GM12878 (cell line): ENCODE results near the gene FER1L5. TPM values are rescaled to one million over a fixed set of nuclear protein-coding genes. Genes with fewer than 3 reads are reported as not detected.

Experiments
- CBX3 ChIP-seq: fragments of 200-600 bp; sonication (generic); IDR thresholded peaks from 2 replicates; pipeline ENCODE4 v1.6.1; 2016; ENCODE audit warnings: low read depth, borderline replicate concordance
- CBX5 ChIP-seq: sonication (generic); IDR thresholded peaks from 2 replicates; pipeline ENCODE4 v1.6.1; 2016; ENCODE audit warnings: low read depth, moderate library complexity, mild to moderate bottlenecking, inconsistent platforms
- CHD1 ChIP-seq: IDR thresholded peaks from 2 replicates; pipeline ENCODE4 v1.6.1; 2012; ENCODE audit warnings: low read depth, low read length, improper control_type of control experiment
- FOXK2 ChIP-seq: fragments of 450-650 bp; IDR thresholded peaks from 2 replicates; pipeline ENCODE4 v1.6.1; 2017; ENCODE audit warnings: mild to moderate bottlenecking, moderate library complexity
- HDGF ChIP-seq: fragments of 450-650 bp; IDR thresholded peaks from 2 replicates; pipeline ENCODE4 v1.6.1; 2016; ENCODE audit warnings: antibody characterized with exemption
- IRF4 ChIP-seq: IDR thresholded peaks from 2 replicates; pipeline ENCODE4 v1.6.1; 2011; ENCODE audit warnings: low read depth, low read length
- KDM1A ChIP-seq: fragments of 200-600 bp; sonication (generic); IDR thresholded peaks from 2 replicates; pipeline ENCODE4 v1.6.1; 2016; ENCODE audit warnings: borderline replicate concordance
- MEF2A ChIP-seq: IDR thresholded peaks from 2 replicates; pipeline ENCODE4 v1.6.1; 2011; ENCODE audit warnings: low read depth, mild to moderate bottlenecking, low read length, moderate library complexity; ENCODE audit not compliant: insufficient read depth
- MTA2 ChIP-seq: fragments of 450-650 bp; IDR thresholded peaks from 2 replicates; pipeline ENCODE4 v1.6.1; 2016; ENCODE audit warnings: low read depth, mild to moderate bottlenecking, moderate library complexity
- MTA3 ChIP-seq: IDR thresholded peaks from 2 replicates; pipeline ENCODE4 v1.6.1; 2012; ENCODE audit warnings: low read length, inconsistent platforms, borderline replicate concordance
- NFXL1 ChIP-seq: fragments of 450-650 bp; IDR thresholded peaks from 2 replicates; pipeline ENCODE4 v1.6.1; 2017; ENCODE audit warnings: antibody characterized with exemption, mild to moderate bottlenecking, borderline replicate concordance
- POLR2AphosphoS5 ChIP-seq: IDR thresholded peaks from 2 replicates; pipeline ENCODE4 v1.6.1; 2011; ENCODE audit warnings: mild to moderate bottlenecking, low read length, inconsistent platforms
- POU2F2 ChIP-seq: IDR thresholded peaks from 3 replicates; pipeline ENCODE4 v1.6.1; 2011; ENCODE audit warnings: low read depth, mild to moderate bottlenecking, low read length, borderline replicate concordance
- RB1 ChIP-seq: fragments of 450-650 bp; formaldehyde crosslinking; IDR thresholded peaks from 2 replicates; pipeline ENCODE4 v1.6.1; 2017; ENCODE audit warnings: mild to moderate bottlenecking, borderline replicate concordance
- SMARCA5 ChIP-seq: fragments of 450-650 bp; IDR thresholded peaks from 2 replicates; pipeline ENCODE4 v1.6.1; 2017; ENCODE audit warnings: mild to moderate bottlenecking
- SRF ChIP-seq, 2 experiments: IDR thresholded peaks; 2 replicates each; pipeline ENCODE4 v1.6.1; 2011; ENCODE audit warnings: low read depth in 2 of 2, low read length in 2 of 2, mild to moderate bottlenecking in 1 of 2, moderate library complexity in 1 of 2
- STAT1 ChIP-seq: fragments of 450-650 bp; conservative IDR thresholded peaks from 2 replicates; pipeline ENCODE4 v1.6.1; 2014; ENCODE audit warnings: antibody characterized with exemption, mild to moderate bottlenecking
- SUZ12 ChIP-seq: fragments of 200-600 bp; sonication (generic); IDR thresholded peaks from one replicate; pipeline ENCODE4 v1.6.1; 2018; ENCODE audit warnings: antibody characterized with exemption, mild to moderate bottlenecking; ENCODE audit not compliant: unreplicated experiment
- TBL1XR1 ChIP-seq: IDR thresholded peaks from 2 replicates; pipeline ENCODE4 v1.6.1; 2012; ENCODE audit warnings: low read depth, low read length, improper control_type of control experiment
- TCF3 ChIP-seq: IDR thresholded peaks from 2 replicates; pipeline ENCODE4 v1.6.1; 2012; ENCODE audit warnings: low read depth, mild to moderate bottlenecking, low read length, borderline replicate concordance; ENCODE audit not compliant: insufficient read depth
- ZNF207 ChIP-seq: fragments of 450-650 bp; IDR thresholded peaks from 2 replicates; pipeline ENCODE4 v1.6.1; 2014; ENCODE audit warnings: antibody characterized with exemption, mild to moderate bottlenecking, borderline replicate concordance
- ZNF217 ChIP-seq: fragments of 450-650 bp; IDR thresholded peaks from 2 replicates; pipeline ENCODE4 v1.6.1; 2017; ENCODE audit warnings: antibody characterized with exemption, mild to moderate bottlenecking
- ZNF24 ChIP-seq: fragments of 450-650 bp; IDR thresholded peaks from 2 replicates; pipeline ENCODE4 v1.6.1; 2017; ENCODE audit warnings: antibody characterized with exemption, mild to moderate bottlenecking
- ZZZ3 ChIP-seq: IDR thresholded peaks from 2 replicates; pipeline ENCODE4 v1.6.1; 2011; ENCODE audit warnings: low read depth; ENCODE audit not compliant: control insufficient read depth, insufficient read length
- polyA plus RNA-seq, 11 experiments: library from polyadenylated mRNA; depleted of rRNA in 4 of 11; unstranded in 6 of 11; stranded (reverse) in 5 of 11; fragments of >200 nt; fragmentation: Nextera tagmentation in 4 of 11; fragmentation: Illumina TruSeq in 1 of 11; extraction: Ambion mirVana in 4 of 11; extraction: Trizol in 1 of 11; gene quantifications; 1 replicate in 1 of 11; 2 replicates in 10 of 11; pipeline versions ENCODE4 v1.2.1 to v1.2.3, GENCODE V29; 2011 to 2016; ENCODE audit warnings: inconsistent platforms in 2 of 11, missing spikeins in 2 of 11, low read depth in 1 of 11
- total RNA-seq, 4 experiments: library from RNA; depleted of rRNA in 3 of 4; stranded (reverse); fragments of >200 nt in 3 of 4; fragmentation: Illumina TruSeq in 1 of 4; extraction: Trizol in 1 of 4; gene quantifications; 2 replicates each; pipeline versions ENCODE4 v1.2.1 to v1.2.3, GENCODE V29; 2013 to 2021
- TF ChIP-seq, protein P1 (sequence below): fragments of 450-650 bp; IDR thresholded peaks from 2 replicates; pipeline ENCODE4 v1.6.1; 2018; ENCODE audit warnings: mild to moderate bottlenecking, low read depth, moderate library complexity; ENCODE audit not compliant: partially characterized antibody
- TF ChIP-seq, protein P2 (sequence below): IDR thresholded peaks from 2 replicates; pipeline ENCODE4 v1.6.1; 2012; ENCODE audit warnings: low read depth, low read length, improper control_type of control experiment
- TF ChIP-seq, protein P3 (sequence below): fragments of 450-650 bp; IDR thresholded peaks from 2 replicates; pipeline ENCODE4 v1.6.1; 2017; ENCODE audit warnings: mild to moderate bottlenecking

FER1L5 gene
- total and polyA plus RNA-seq, 10 of the 15 experiments (the other 5 are each of a cell fraction or from before 2014, with no cell fraction given), result not detected

DNA sequence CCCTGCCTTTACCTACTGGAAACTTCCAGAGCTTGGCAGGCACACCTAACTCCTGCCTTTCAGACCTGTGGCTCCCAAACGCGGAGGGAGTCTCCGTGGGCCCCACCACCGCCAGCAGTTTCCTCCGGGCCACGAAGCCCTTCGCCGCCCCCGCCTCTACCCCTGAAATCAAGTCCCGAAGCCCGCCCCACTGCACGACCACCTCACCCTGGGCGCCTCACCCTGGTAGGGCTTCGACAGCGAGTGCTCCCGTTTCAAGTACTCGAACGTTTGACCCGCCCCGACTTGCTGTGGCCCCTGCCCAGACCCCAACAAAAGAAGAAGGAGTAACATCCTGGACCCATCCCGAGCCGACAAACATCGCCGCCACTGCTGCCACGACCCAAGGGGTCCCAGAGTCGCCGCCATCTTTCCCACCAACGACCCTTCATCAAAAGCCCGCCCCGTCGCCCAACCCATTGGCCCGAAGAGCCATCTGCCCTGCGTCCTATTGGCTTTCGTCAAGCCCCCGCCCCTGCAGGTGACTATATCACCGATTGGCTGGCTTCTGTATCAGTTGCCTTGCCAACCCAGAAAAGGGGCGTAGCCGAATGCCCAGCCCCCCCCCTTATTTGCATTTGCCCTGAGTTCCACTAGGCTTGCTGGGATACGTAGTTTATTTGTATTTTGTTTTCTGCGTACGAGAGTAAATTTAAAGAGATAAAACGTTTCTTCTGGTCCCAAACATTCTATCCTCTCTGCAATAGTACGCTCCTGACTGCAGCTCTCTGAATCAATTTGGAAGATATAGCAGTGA lies 97.3 kb downstream of the FER1L5 start, which contains the start of gene LMAN2L (continued):
- TF ChIP-seq IRF4, result no peak
- no peak for TF ChIP-seq RB1
- TF ChIP-seq ZNF24, result no peak
- 0 out of 4 replicates have a peak, but pooled peaks of 1 of the 2 experiments have one; percentile 43 for TF ChIP-seq SRF (IDR thresholded peaks at IDR 0.05; ENCODE audit: low read depth in 2 of 2, low read length in 2 of 2)
- TF ChIP-seq, protein P1, sequence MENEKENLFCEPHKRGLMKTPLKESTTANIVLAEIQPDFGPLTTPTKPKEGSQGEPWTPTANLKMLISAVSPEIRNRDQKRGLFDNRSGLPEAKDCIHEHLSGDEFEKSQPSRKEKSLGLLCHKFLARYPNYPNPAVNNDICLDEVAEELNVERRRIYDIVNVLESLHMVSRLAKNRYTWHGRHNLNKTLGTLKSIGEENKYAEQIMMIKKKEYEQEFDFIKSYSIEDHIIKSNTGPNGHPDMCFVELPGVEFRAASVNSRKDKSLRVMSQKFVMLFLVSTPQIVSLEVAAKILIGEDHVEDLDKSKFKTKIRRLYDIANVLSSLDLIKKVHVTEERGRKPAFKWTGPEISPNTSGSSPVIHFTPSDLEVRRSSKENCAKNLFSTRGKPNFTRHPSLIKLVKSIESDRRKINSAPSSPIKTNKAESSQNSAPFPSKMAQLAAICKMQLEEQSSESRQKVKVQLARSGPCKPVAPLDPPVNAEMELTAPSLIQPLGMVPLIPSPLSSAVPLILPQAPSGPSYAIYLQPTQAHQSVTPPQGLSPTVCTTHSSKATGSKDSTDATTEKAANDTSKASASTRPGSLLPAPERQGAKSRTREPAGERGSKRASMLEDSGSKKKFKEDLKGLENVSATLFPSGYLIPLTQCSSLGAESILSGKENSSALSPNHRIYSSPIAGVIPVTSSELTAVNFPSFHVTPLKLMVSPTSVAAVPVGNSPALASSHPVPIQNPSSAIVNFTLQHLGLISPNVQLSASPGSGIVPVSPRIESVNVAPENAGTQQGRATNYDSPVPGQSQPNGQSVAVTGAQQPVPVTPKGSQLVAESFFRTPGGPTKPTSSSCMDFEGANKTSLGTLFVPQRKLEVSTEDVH, result no peak
- TF ChIP-seq MTA2, result no peak
- no peak for TF ChIP-seq CHD1
- TF ChIP-seq CBX5, result no peak
- TF ChIP-seq NFXL1, result no peak
- TF ChIP-seq HDGF, result 0 out of 2 replicates have a peak, but pooled peaks have one; percentile 63
- no peak for TF ChIP-seq MTA3
- TF ChIP-seq, protein P2, sequence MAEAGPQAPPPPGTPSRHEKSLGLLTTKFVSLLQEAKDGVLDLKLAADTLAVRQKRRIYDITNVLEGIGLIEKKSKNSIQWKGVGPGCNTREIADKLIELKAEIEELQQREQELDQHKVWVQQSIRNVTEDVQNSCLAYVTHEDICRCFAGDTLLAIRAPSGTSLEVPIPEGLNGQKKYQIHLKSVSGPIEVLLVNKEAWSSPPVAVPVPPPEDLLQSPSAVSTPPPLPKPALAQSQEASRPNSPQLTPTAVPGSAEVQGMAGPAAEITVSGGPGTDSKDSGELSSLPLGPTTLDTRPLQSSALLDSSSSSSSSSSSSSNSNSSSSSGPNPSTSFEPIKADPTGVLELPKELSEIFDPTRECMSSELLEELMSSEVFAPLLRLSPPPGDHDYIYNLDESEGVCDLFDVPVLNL, result no peak
- TF ChIP-seq ZNF207, result no peak
- no peak for TF ChIP-seq ZZZ3
- peak; percentile 99 for TF ChIP-seq POU2F2
- no peak for TF ChIP-seq SMARCA5
- TF ChIP-seq TCF3, result no peak
- TF ChIP-seq POLR2AphosphoS5, result 0 out of 2 replicates have a peak, but pooled peaks have one; percentile 45
- peak; percentile 50; the same call in 1 of the 2 replicates for TF ChIP-seq MEF2A
- TF ChIP-seq, protein P3, sequence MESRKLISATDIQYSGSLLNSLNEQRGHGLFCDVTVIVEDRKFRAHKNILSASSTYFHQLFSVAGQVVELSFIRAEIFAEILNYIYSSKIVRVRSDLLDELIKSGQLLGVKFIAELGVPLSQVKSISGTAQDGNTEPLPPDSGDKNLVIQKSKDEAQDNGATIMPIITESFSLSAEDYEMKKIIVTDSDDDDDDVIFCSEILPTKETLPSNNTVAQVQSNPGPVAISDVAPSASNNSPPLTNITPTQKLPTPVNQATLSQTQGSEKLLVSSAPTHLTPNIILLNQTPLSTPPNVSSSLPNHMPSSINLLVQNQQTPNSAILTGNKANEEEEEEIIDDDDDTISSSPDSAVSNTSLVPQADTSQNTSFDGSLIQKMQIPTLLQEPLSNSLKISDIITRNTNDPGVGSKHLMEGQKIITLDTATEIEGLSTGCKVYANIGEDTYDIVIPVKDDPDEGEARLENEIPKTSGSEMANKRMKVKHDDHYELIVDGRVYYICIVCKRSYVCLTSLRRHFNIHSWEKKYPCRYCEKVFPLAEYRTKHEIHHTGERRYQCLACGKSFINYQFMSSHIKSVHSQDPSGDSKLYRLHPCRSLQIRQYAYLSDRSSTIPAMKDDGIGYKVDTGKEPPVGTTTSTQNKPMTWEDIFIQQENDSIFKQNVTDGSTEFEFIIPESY, result no peak
- TF ChIP-seq SUZ12, result no peak
- TF ChIP-seq ZNF217, result no peak
- TF ChIP-seq STAT1, result no peak
- no peak for TF ChIP-seq CBX3
- TF ChIP-seq FOXK2, result no peak; the same call in 1 of the 2 replicates
- no peak for TF ChIP-seq KDM1A
- TF ChIP-seq TBL1XR1, result no peak
